ENCODE data around the gene FNDC3A. TPM values are rescaled to one million over a fixed set of nuclear protein-coding genes. Genes with fewer than 3 reads are reported as not detected.

FNDC3A gene
- total RNA-seq, 1 experiment from 2014 or later: 15.6 TPM

- H3K4me1 ChIP-seq (ENCODE audit: insufficient read depth, low read length): no peaks in the 10 kb centered on the region
- H3K9ac ChIP-seq (ENCODE audit: low read length): no peak overlapping the region
- ATAC-seq (no peak), DNase-seq (no peak)
- H2AFZ ChIP-seq (ENCODE audit: low read length): no peak overlapping the region
- no peaks in the 10 kb centered on the region for H4K20me1 ChIP-seq (ENCODE audit: low read length)
- H3K9me2 ChIP-seq (replicated peaks; ENCODE audit: low read length): no peaks in the 10 kb centered on the region
- TF ChIP-seq CTCF (conservative IDR thresholded peaks at IDR 0.05; ENCODE audit: low read depth, low read length) (no peak), EZH2 (IDR thresholded peaks at IDR 0.05; ENCODE audit: low read length, unreplicated experiment) (no peak), EZH2phosphoT487 (IDR thresholded peaks at IDR 0.05; ENCODE audit: borderline replicate concordance, low read length) (no peak)
- ChIA-PET CTCF (no interaction called here), POLR2A (ENCODE audit: unreplicated experiment) (no interaction called here)
- intact Hi-C loops (cut with micrococcal nuclease): no loop called here
- no TSS peak for BruUV-seq (replicated peaks)
- no peak overlapping the region for H3K27ac ChIP-seq (ENCODE audit: low read length)
- no peak overlapping the region for H3K4me2 ChIP-seq (ENCODE audit: low read length)
- no peaks in the 10 kb centered on the region for H3K79me2 ChIP-seq (ENCODE audit: low read length)
- H3K36me3 ChIP-seq (ENCODE audit: low read depth, low read length): no peaks in the 10 kb centered on the region
- no peaks in the 10 kb centered on the region for H3F3A ChIP-seq (ENCODE audit: low read length, unreplicated experiment)
- H3K9me3 ChIP-seq (ENCODE audit: low read length): no peaks in the 10 kb centered on the region
- no peak overlapping the region for H3K4me3 ChIP-seq (ENCODE audit: low read length)
- no peaks in the 10 kb centered on the region for H3K27me3 ChIP-seq (ENCODE audit: low read length)
Measured at GRCh38 chr13:48930918-48931317, 44.8 kb upstream of the FNDC3A start.

GRCh38 chr13:48938308-48938943, 37.3 kb upstream of the FNDC3A start:
- Histone ChIP-seq H3K79me2 (ENCODE audit: low read length) (no peaks in the 10 kb centered on the region), H3K36me3 (ENCODE audit: low read depth, low read length) (no peaks in the 10 kb centered on the region), H3K4me1 (ENCODE audit: insufficient read depth, low read length) (no peaks in the 10 kb centered on the region), H2AFZ (ENCODE audit: low read length) (no peak overlapping the region), H4K20me1 (ENCODE audit: low read length) (no peaks in the 10 kb centered on the region), H3K9me2 (replicated peaks; ENCODE audit: low read length) (no peaks in the 10 kb centered on the region), H3K9ac (ENCODE audit: low read length) (no peak overlapping the region), H3K27ac (ENCODE audit: low read length) (no peak overlapping the region), H3K4me3 (ENCODE audit: low read length) (no peak overlapping the region), H3F3A (ENCODE audit: low read length, unreplicated experiment) (no peaks in the 10 kb centered on the region), H3K9me3 (ENCODE audit: low read length) (no peaks in the 10 kb centered on the region), H3K4me2 (ENCODE audit: low read length) (no peak overlapping the region), H3K27me3 (ENCODE audit: low read length) (no peaks in the 10 kb centered on the region)
- ATAC-seq (no peak), DNase-seq (no peak)
- TF ChIP-seq EZH2phosphoT487 (IDR thresholded peaks at IDR 0.05; ENCODE audit: borderline replicate concordance, low read length) (no peak), EZH2 (IDR thresholded peaks at IDR 0.05; ENCODE audit: low read length, unreplicated experiment) (no peak), CTCF (conservative IDR thresholded peaks at IDR 0.05; ENCODE audit: low read depth, low read length) (no peak)
- intact Hi-C loops (cut with micrococcal nuclease): no loop called here
- ChIA-PET POLR2A (ENCODE audit: unreplicated experiment) (no interaction called here), CTCF (no interaction called here)
- BruUV-seq (replicated peaks): no TSS peak

- Histone ChIP-seq H3K9ac (ENCODE audit: low read length) (no peak overlapping the region), H3K4me2 (ENCODE audit: low read length) (no peak overlapping the region), H3K27me3 (ENCODE audit: low read length) (no peaks in the 10 kb centered on the region), H3K9me3 (ENCODE audit: low read length) (no peaks in the 10 kb centered on the region), H3K4me3 (ENCODE audit: low read length) (no peak overlapping the region), H3K4me1 (ENCODE audit: insufficient read depth, low read length) (no peaks in the 10 kb centered on the region), H3K9me2 (replicated peaks; ENCODE audit: low read length) (no peaks in the 10 kb centered on the region), H3F3A (ENCODE audit: low read length, unreplicated experiment) (no peaks in the 10 kb centered on the region), H3K36me3 (ENCODE audit: low read depth, low read length) (no peaks in the 10 kb centered on the region), H2AFZ (ENCODE audit: low read length) (no peak overlapping the region), H4K20me1 (ENCODE audit: low read length) (no peaks in the 10 kb centered on the region), H3K27ac (ENCODE audit: low read length) (no peak overlapping the region), H3K79me2 (ENCODE audit: low read length) (no peaks in the 10 kb centered on the region)
- ATAC-seq (no peak), DNase-seq (no peak)
- intact Hi-C loops (cut with micrococcal nuclease): no loop called here
- no peak for TF ChIP-seq CTCF (conservative IDR thresholded peaks at IDR 0.05; ENCODE audit: low read depth, low read length)
- TF ChIP-seq EZH2phosphoT487 (IDR thresholded peaks at IDR 0.05; ENCODE audit: borderline replicate concordance, low read length): no peak
- TF ChIP-seq EZH2 (IDR thresholded peaks at IDR 0.05; ENCODE audit: low read length, unreplicated experiment): no peak
- no TSS peak for BruUV-seq (replicated peaks)
- ChIA-PET POLR2A (ENCODE audit: unreplicated experiment) (no interaction called here), CTCF (no interaction called here)
Measured at GRCh38 chr13:48939728-48940127, 36.0 kb upstream of the FNDC3A start.
